CD4-positive, alpha-beta memory T cell (primary cell): Measurements from ENCODE around the gene C3orf22. TPM values are rescaled to one million over a fixed set of nuclear protein-coding genes. Genes with fewer than 3 reads are reported as not detected.

Source experiments
- CTCF ChIA-PET: fragments of 350-600 bp; sonication (Branson Sonifier 250); formaldehyde crosslinking; loops from one replicate; lab custom pipeline; 2021; ENCODE audit warnings: inconsistent platforms; ENCODE audit not compliant: partially characterized antibody; lab: Charles Lee
- POLR2A ChIA-PET: fragments of 350-600 bp; sonication (Branson Sonifier 250); formaldehyde crosslinking; loops from one replicate; lab custom pipeline; 2021; ENCODE audit not compliant: partially characterized antibody; lab: Charles Lee
- DNase-seq, 5 donors: peaks; one replicate each; pipeline versions ENCODE4 v3.0.0 to v3.0.0-alpha.2; 2020 to 2022; ENCODE audit warnings: mixed read lengths in 1 of 5
- H3K27ac ChIP-seq: one replicate; pipeline ENCODE4 v1.7.0; 2013; ENCODE audit warnings: low read depth, low read length
- H3K27me3 ChIP-seq: 2 replicates; pipeline ENCODE4 v1.7.0; 2013; ENCODE audit warnings: mild to moderate bottlenecking, low read length, moderate library complexity; ENCODE audit not compliant: insufficient read depth
- H3K36me3 ChIP-seq: 2 replicates; pipeline ENCODE4 v1.7.0; 2013; ENCODE audit warnings: mild to moderate bottlenecking, low read length, moderate library complexity; ENCODE audit not compliant: insufficient read depth
- H3K4me1 ChIP-seq: 2 replicates; pipeline ENCODE4 v1.7.0; 2013; ENCODE audit warnings: mild to moderate bottlenecking, low read length, moderate library complexity; ENCODE audit not compliant: insufficient read depth
- H3K4me3 ChIP-seq, 2 donors: one replicate each; pipeline ENCODE4 v1.7.0; 2013; ENCODE audit warnings: low read length in 2 of 2, mild to moderate bottlenecking in 1 of 2
- H3K9me3 ChIP-seq, 2 donors: one replicate each; pipeline ENCODE4 v1.7.0; 2013; ENCODE audit warnings: low read length in 2 of 2, control low read depth in 1 of 2; ENCODE audit not compliant: control insufficient read depth in 1 of 2
- H3K27ac Mint-ChIP-seq, 7 donors: one replicate each; pipeline ENCODE4 v1.8.0; 2020 to 2021; ENCODE audit warnings: mixed read lengths in 7 of 7, mild to moderate bottlenecking in 6 of 7, inconsistent platforms in 3 of 7, moderate library complexity in 3 of 7
- H3K27me3 Mint-ChIP-seq, 2 donors: one replicate each; pipeline ENCODE4 v1.8.0; 2020 to 2021; ENCODE audit warnings: mixed read lengths in 2 of 2
- H3K36me3 Mint-ChIP-seq, 2 donors: one replicate each; pipeline ENCODE4 v1.8.0; 2020 to 2021; ENCODE audit warnings: mixed read lengths in 2 of 2, inconsistent platforms in 1 of 2, mild to moderate bottlenecking in 1 of 2
- H3K4me1 Mint-ChIP-seq, 4 donors: one replicate each; pipeline ENCODE4 v1.8.0; 2020 to 2021; ENCODE audit warnings: mixed read lengths in 4 of 4, mild to moderate bottlenecking in 1 of 4
- H3K4me3 Mint-ChIP-seq, 8 donors: one replicate each; pipeline ENCODE4 v1.8.0; 2020 to 2021; ENCODE audit warnings: mixed read lengths in 8 of 8, mild to moderate bottlenecking in 7 of 8, moderate library complexity in 6 of 8, inconsistent platforms in 3 of 8
- H3K9me3 Mint-ChIP-seq, 8 donors: one replicate each; pipeline ENCODE4 v1.8.0; 2020 to 2021; ENCODE audit warnings: mixed read lengths in 8 of 8, mild to moderate bottlenecking in 5 of 8, inconsistent platforms in 3 of 8, moderate library complexity in 1 of 8
- intact Hi-C: fragments of 100-400 bp; cut with micrococcal nuclease; formaldehyde crosslinking; loops from one replicate; pipeline ENCODE4 v1.15.1; 2023
- polyA plus RNA-seq, 2 donors: library from polyadenylated mRNA; unstranded; fragments of 300-500 nt; fragmentation: Illumina TruSeq; gene quantifications; one replicate each; pipeline ENCODE4 v1.2.3, GENCODE V29; 2021
- total RNA-seq, 2 experiments: library from RNA; stranded (reverse); gene quantifications; one replicate each; pipeline ENCODE4 v1.2.3, GENCODE V29; 2021

Gene C3orf22
- total and polyA plus RNA-seq, 4 experiments from 2014 or later: not detected

GRCh38 chr3:126521122-126521891, 37.4 kb downstream of the C3orf22 start:
- H3K27me3 Mint-ChIP-seq: peaks cover 13 to 14% of the 10 kb centered on the region in 2 donors
- H3K4me1 Mint-ChIP-seq: no peaks in the 10 kb centered on the region
- H3K4me1 ChIP-seq: no peaks in the 10 kb centered on the region
- H3K9me3 Mint-ChIP-seq: no peaks in the 10 kb centered on the region
- no peak overlapping the region for H3K27ac ChIP-seq
- DNase-seq: no peak
- POLR2A ChIA-PET: no interaction called here
- no peak overlapping the region for H3K27ac Mint-ChIP-seq
- CTCF ChIA-PET: interaction anchor here (1.4 to 3.0 kb wide), 6 partner anchors 10 to 1028 kb away, joined by 6 to 23 read pairs (median 10); no protein-coding TSS in a partner anchor
- no peaks in the 10 kb centered on the region for H3K36me3 ChIP-seq
- H3K9me3 ChIP-seq: no peaks in the 10 kb centered on the region
- H3K27me3 ChIP-seq: no peaks in the 10 kb centered on the region
- intact Hi-C loops: no loop called here
- no peak overlapping the region for H3K4me3 ChIP-seq
- no peak overlapping the region for H3K4me3 Mint-ChIP-seq
- no peaks in the 10 kb centered on the region for H3K36me3 Mint-ChIP-seq

- Mint-ChIP-seq H3K36me3 (no peaks in the 10 kb centered on the region), H3K27me3 (peaks cover 13% of the 10 kb centered on the region in 2 donors), H3K9me3 (no peaks in the 10 kb centered on the region), H3K4me1 (no peaks in the 10 kb centered on the region), H3K4me3 (no peak overlapping the region), H3K27ac (no peak overlapping the region)
- ChIA-PET CTCF (interaction anchor here (0.8 to 1.1 kb wide), 2 partner anchors 13 to 1027 kb away, joined by 3 to 4 read pairs; no protein-coding TSS in a partner anchor), POLR2A (no interaction called here)
- H3K9me3 ChIP-seq: no peaks in the 10 kb centered on the region
- H3K27me3 ChIP-seq: no peaks in the 10 kb centered on the region
- no peaks in the 10 kb centered on the region for H3K4me1 ChIP-seq
- H3K27ac ChIP-seq: no peak overlapping the region
- DNase-seq: no peak
- no peaks in the 10 kb centered on the region for H3K36me3 ChIP-seq
- no peak overlapping the region for H3K4me3 ChIP-seq
- intact Hi-C loops: no loop called here
Observed at GRCh38 chr3:126519506-126520455, 39.0 kb downstream of the C3orf22 start.

GRCh38 chr3:126518779-126519177, 40.0 kb downstream of the C3orf22 start:
- Histone ChIP-seq H3K36me3 (no peaks in the 10 kb centered on the region), H3K27ac (no peak overlapping the region), H3K9me3 (no peaks in the 10 kb centered on the region), H3K4me1 (no peaks in the 10 kb centered on the region), H3K4me3 (no peak overlapping the region), H3K27me3 (no peaks in the 10 kb centered on the region)
- Mint-ChIP-seq H3K36me3 (no peaks in the 10 kb centered on the region), H3K27me3 (peaks cover 12 to 13% of the 10 kb centered on the region in 2 donors), H3K4me1 (no peaks in the 10 kb centered on the region), H3K4me3 (no peak overlapping the region), H3K27ac (no peak overlapping the region), H3K9me3 (no peaks in the 10 kb centered on the region)
- CTCF ChIA-PET: interaction anchor here (0.9 kb wide), 1 partner anchor 1028 kb away, joined by 6 read pairs; no protein-coding TSS in a partner anchor
- POLR2A ChIA-PET: no interaction called here
- DNase-seq: no peak
- intact Hi-C loops: no loop called here

- Histone ChIP-seq H3K36me3 (no peaks in the 10 kb centered on the region), H3K4me3 (no peak overlapping the region), H3K27me3 (no peaks in the 10 kb centered on the region), H3K27ac (no peak overlapping the region), H3K9me3 (no peaks in the 10 kb centered on the region), H3K4me1 (no peaks in the 10 kb centered on the region)
- no peak for DNase-seq
- intact Hi-C loops: no loop called here
- ChIA-PET POLR2A (no interaction called here), CTCF (interaction anchor here (0.9 kb wide), 1 partner anchor 1029 kb away, joined by 6 read pairs; no protein-coding TSS in a partner anchor)
- Mint-ChIP-seq H3K4me3 (no peak overlapping the region), H3K36me3 (no peaks in the 10 kb centered on the region), H3K9me3 (no peaks in the 10 kb centered on the region), H3K27ac (no peak overlapping the region), H3K4me1 (no peaks in the 10 kb centered on the region), H3K27me3 (peaks cover 9 to 10% of the 10 kb centered on the region in 2 donors)
Observed at GRCh38 chr3:126517986-126518778, 40.5 kb downstream of the C3orf22 start.

- Histone ChIP-seq H3K36me3 (no peaks in the 10 kb centered on the region), H3K4me3 (no peak within 1 kb of the TSS), H3K27me3 (no peaks in the 10 kb centered on the region), H3K27ac (no peak within 1 kb of the TSS), H3K4me1 (no peaks in the 10 kb centered on the region), H3K9me3 (no peaks in the 10 kb centered on the region)
- Mint-ChIP-seq H3K36me3 (no peaks in the 10 kb centered on the region), H3K27ac (no peak within 1 kb of the TSS), H3K27me3 (peaks cover 4 to 5% of the 10 kb centered on the region in 2 donors), H3K4me3 (no peak within 1 kb of the TSS), H3K9me3 (no peaks in the 10 kb centered on the region), H3K4me1 (no peaks in the 10 kb centered on the region)
- CTCF ChIA-PET: no interaction called here
- intact Hi-C loops: no loop called here
- no peak for DNase-seq
- POLR2A ChIA-PET: no interaction called here
Observed at GRCh38 chr3:126517291-126517951, 41.3 kb downstream of the C3orf22 start, which contains the start of gene UROC1. TSS of gene UROC1 (minus strand) at chr3:126517773. CDS start at chr3:126517719, 54 bp downstream.

- H3K36me3 ChIP-seq: no peaks in the 10 kb centered on the region
- Mint-ChIP-seq H3K4me1 (no peaks in the 10 kb centered on the region), H3K27ac (no peak overlapping the region), H3K9me3 (no peaks in the 10 kb centered on the region), H3K36me3 (no peaks in the 10 kb centered on the region), H3K4me3 (no peak overlapping the region), H3K27me3 (no peaks in the 10 kb centered on the region)
- no peak overlapping the region for H3K4me3 ChIP-seq
- H3K9me3 ChIP-seq: no peaks in the 10 kb centered on the region
- no peaks in the 10 kb centered on the region for H3K27me3 ChIP-seq
- intact Hi-C loops: no loop called here
- H3K4me1 ChIP-seq: no peaks in the 10 kb centered on the region
- no peak for DNase-seq
- ChIA-PET POLR2A (no interaction called here), CTCF (no interaction called here)
- H3K27ac ChIP-seq: no peak overlapping the region
Observed at GRCh38 chr3:126516936-126517290, 41.8 kb downstream of the C3orf22 start.
